GM10847 (cell line): Measurements from ENCODE around the gene PADI4.

Experiments
- POLR2A ChIP-seq: IDR thresholded peaks from 2 replicates; pipeline ENCODE4 v1.6.1; 2011; ENCODE audit not compliant: insufficient read length; ENCODE audit errors: extremely low read depth

Gene PADI4

GRCh38 chr1:17301767-17302166 is 6.2 kb upstream of the PADI4 start:
- no peak for TF ChIP-seq POLR2A

- TF ChIP-seq POLR2A: no peak
Observed at GRCh38 chr1:17304151-17304825, 3.7 kb upstream of the PADI4 start.

GRCh38 chr1:17304826-17305175 is 3.2 kb upstream of the PADI4 start:
- no peak for TF ChIP-seq POLR2A

GRCh38 chr1:17305576-17306095 is 2.4 kb upstream of the PADI4 start:
- no peak for TF ChIP-seq POLR2A

GRCh38 chr1:17306407-17306806 is 1.6 kb upstream of the PADI4 start:
- TF ChIP-seq POLR2A: no peak

- TF ChIP-seq POLR2A: no peak
Observed at GRCh38 chr1:17306921-17307320, 1.1 kb upstream of the PADI4 start.

GRCh38 chr1:17307329-17307728 is 668 bp upstream of the PADI4 start:
- TF ChIP-seq POLR2A: no peak

GRCh38 chr1:17308593-17308992 is 596 bp downstream of the PADI4 start:
- TF ChIP-seq POLR2A: no peak

- no peak for TF ChIP-seq POLR2A
Observed at GRCh38 chr1:17309426-17310067, 1.6 kb downstream of the PADI4 start.

GRCh38 chr1:17310068-17310640 is 2.2 kb downstream of the PADI4 start:
- no peak for TF ChIP-seq POLR2A

GRCh38 chr1:17313530-17314309 is 5.7 kb downstream of the PADI4 start:
- no peak for TF ChIP-seq POLR2A

GRCh38 chr1:17314491-17314971 is 6.5 kb downstream of the PADI4 start:
- TF ChIP-seq POLR2A: no peak

- TF ChIP-seq POLR2A: no peak
Observed at GRCh38 chr1:17315542-17316130, 7.6 kb downstream of the PADI4 start.

GRCh38 chr1:17316704-17317103 is 8.7 kb downstream of the PADI4 start:
- TF ChIP-seq POLR2A: no peak

GRCh38 chr1:17318262-17318661 is 10.3 kb downstream of the PADI4 start:
- no peak for TF ChIP-seq POLR2A
